IMR-90 (cell line): ENCODE data around the gene WFDC5. TPM values are rescaled to one million over a fixed set of nuclear protein-coding genes. Genes with fewer than 3 reads are reported as not detected.

ENCODE experiments used
- ATAC-seq: fragments of 200-7000 bp; cut with Tn5 transposase; 2 replicates; pipeline ENCODE4 v1.9.1; 2020; ENCODE audit warnings: low read depth, mild to moderate bottlenecking, moderate library complexity
- BruUV-seq: library from RNA; stranded (reverse); fragments of 400-500 nt; replicated peaks from 2 replicates; lab custom pipeline; 2021; lab: Mats Ljungman, UMichigan
- CTCF ChIA-PET: fragments of 300-600 bp; formaldehyde crosslinking; extraction: SDS; loops from one replicate; lab custom pipeline; 2021; ENCODE audit warnings: antibody characterized with exemption; lab: Yijun Ruan, JAX
- POLR2A ChIA-PET: fragments of 300-600 bp; sonication (Branson Sonifier 250); formaldehyde crosslinking; loops from one replicate; lab custom pipeline; 2022; ENCODE audit warnings: antibody characterized with exemption; ENCODE audit not compliant: unreplicated experiment; lab: Charles Lee
- DNase-seq: peaks from one replicate; pipeline ENCODE4 v3.0.0; 2013
- H2AFZ ChIP-seq: replicated peaks from 2 replicates; pipeline ENCODE3; 2013; ENCODE audit warnings: low read length, mild to moderate bottlenecking; ENCODE audit not compliant: poor library complexity
- H2AK5ac ChIP-seq: 2 replicates; pipeline ENCODE4 v1.6.1; 2013; ENCODE audit warnings: low read depth, low read length, inconsistent platforms
- H2AK9ac ChIP-seq: replicated peaks from 2 replicates; pipeline ENCODE3; 2013; ENCODE audit warnings: mild to moderate bottlenecking, low read depth, low read length, moderate library complexity; ENCODE audit not compliant: poor library complexity
- H2BK120ac ChIP-seq: 2 replicates; pipeline ENCODE4 v1.6.1; 2013; ENCODE audit warnings: low read depth, low read length, inconsistent platforms
- H2BK15ac ChIP-seq: 3 replicates; pipeline ENCODE4 v1.6.1; 2013; ENCODE audit warnings: low read depth, low read length, inconsistent platforms
- H2BK20ac ChIP-seq: 2 replicates; pipeline ENCODE4 v1.6.1; 2013; ENCODE audit warnings: low read depth, mild to moderate bottlenecking, inconsistent platforms, low read length, moderate library complexity
- H2BK5ac ChIP-seq: 2 replicates; pipeline ENCODE4 v1.6.1; 2013; ENCODE audit warnings: mild to moderate bottlenecking, low read depth, low read length, inconsistent platforms; ENCODE audit not compliant: poor library complexity, severe bottlenecking
- H3K14ac ChIP-seq: replicated peaks from 2 replicates; pipeline ENCODE4 v1.6.1; 2013; ENCODE audit warnings: low read depth, low read length, inconsistent platforms
- H3K18ac ChIP-seq: 2 replicates; pipeline ENCODE4 v1.6.1; 2013; ENCODE audit warnings: low read depth, low read length, control low read depth
- H3K23ac ChIP-seq: 2 replicates; pipeline ENCODE4 v1.6.1; 2013; ENCODE audit warnings: low read depth, low read length, inconsistent platforms
- H3K27ac ChIP-seq: 2 replicates; pipeline ENCODE4 v1.5.1; 2013; ENCODE audit warnings: mild to moderate bottlenecking, control low read depth, low read length; ENCODE audit not compliant: insufficient read depth
- H3K27me3 ChIP-seq: 2 replicates; pipeline ENCODE4 v1.6.1; 2013; ENCODE audit warnings: low read length; ENCODE audit not compliant: control insufficient read depth, insufficient read depth
- H3K36me3 ChIP-seq: 2 replicates; pipeline ENCODE4 v1.6.1; 2013; ENCODE audit warnings: low read length, mixed read lengths; ENCODE audit not compliant: control insufficient read depth, insufficient read depth
- H3K4ac ChIP-seq: 2 replicates; pipeline ENCODE4 v1.6.1; 2013; ENCODE audit warnings: low read depth, low read length, inconsistent platforms
- H3K4me1 ChIP-seq: 2 replicates; pipeline ENCODE4 v1.6.1; 2013; ENCODE audit warnings: low read length, mixed read lengths; ENCODE audit not compliant: control insufficient read depth, insufficient read depth
- H3K4me2 ChIP-seq: 2 replicates; pipeline ENCODE4 v1.6.1; 2013; ENCODE audit warnings: low read depth, mild to moderate bottlenecking, control low read depth, low read length, moderate library complexity
- H3K4me3 ChIP-seq: 2 replicates; pipeline ENCODE4 v1.5.1; 2013; ENCODE audit warnings: low read depth, mild to moderate bottlenecking, control low read depth, low read length, moderate library complexity; ENCODE audit not compliant: insufficient read depth
- H3K56ac ChIP-seq: 2 replicates; pipeline ENCODE4 v1.6.1; 2013; ENCODE audit warnings: low read length, inconsistent platforms; ENCODE audit not compliant: insufficient read depth; ENCODE audit errors: extremely low read depth
- H3K79me1 ChIP-seq, 2 experiments: 2 replicates each; pipeline ENCODE4 v1.6.1; 2013; ENCODE audit warnings: low read length in 2 of 2, inconsistent platforms in 1 of 2, low read depth in 1 of 2
- H3K9ac ChIP-seq: 2 replicates; pipeline ENCODE4 v1.6.1; 2013; ENCODE audit warnings: low read depth, low read length, control low read depth
- H3K9me1 ChIP-seq: 2 replicates; pipeline ENCODE4 v1.6.1; 2013; ENCODE audit warnings: low read length, inconsistent platforms; ENCODE audit not compliant: insufficient read depth
- H3K9me3 ChIP-seq: 2 replicates; pipeline ENCODE4 v1.6.1; 2013; ENCODE audit warnings: low read length; ENCODE audit not compliant: control insufficient read depth, insufficient read depth
- H4K20me1 ChIP-seq: 2 replicates; pipeline ENCODE4 v1.6.1; 2013; ENCODE audit warnings: low read length, inconsistent platforms; ENCODE audit not compliant: insufficient read depth
- H4K5ac ChIP-seq: 2 replicates; pipeline ENCODE4 v1.6.1; 2013; ENCODE audit warnings: mild to moderate bottlenecking, low read depth, low read length, control low read depth
- H4K8ac ChIP-seq, 2 experiments: 2 replicates each; pipeline ENCODE4 v1.6.1; 2013; ENCODE audit warnings: low read depth in 2 of 2, low read length in 2 of 2, control low read depth in 1 of 2, inconsistent platforms in 1 of 2
- H4K91ac ChIP-seq: 2 replicates; pipeline ENCODE4 v1.6.1; 2013; ENCODE audit warnings: low read depth, low read length, inconsistent platforms; ENCODE audit not compliant: insufficient read depth
- CTCF ChIP-seq: conservative IDR thresholded peaks from 2 replicates; pipeline ENCODE4 v1.5.1; 2012; ENCODE audit warnings: mild to moderate bottlenecking, low read depth, low read length, improper control_type of control experiment
- ELK1 ChIP-seq: fragments of 150-350 bp; IDR thresholded peaks from 2 replicates; pipeline ENCODE4 v1.6.1; 2016; ENCODE audit warnings: low read depth, mild to moderate bottlenecking, low read length, moderate library complexity, borderline replicate concordance
- NFE2L2 ChIP-seq: fragments of 150-350 bp; IDR thresholded peaks from 2 replicates; pipeline ENCODE4 v1.6.1; 2016; ENCODE audit warnings: low read depth, mild to moderate bottlenecking, low read length
- RCOR1 ChIP-seq: IDR thresholded peaks from 2 replicates; pipeline ENCODE4 v1.6.1; 2012; ENCODE audit warnings: mild to moderate bottlenecking, low read length, improper control_type of control experiment; ENCODE audit not compliant: insufficient replicate concordance
- WGBS, 2 experiments: methylation state at CpG; one replicate each; pipeline versions ENCODE4 v1.1.5 to v1.1.7; 2013; ENCODE audit warnings: missing lambda C conversion rate in 2 of 2; ENCODE audit not compliant: insufficient read length in 1 of 2; ENCODE audit errors: extremely low coverage in 2 of 2; 5-methylcytosine and 5-hydroxymethylcytosine counted together
- dilution Hi-C: fragments of 300-500 bp; cut with HindIII; formaldehyde crosslinking; loops from one replicate; pipeline ENCODE4 v1.14.3; 2018; ENCODE audit warnings: low sequenced_read_pairs; ENCODE audit not compliant: unreplicated experiment
- in situ Hi-C: fragments of 300-500 bp; cut with MboI; formaldehyde crosslinking; loops from 3 replicates; pipeline ENCODE4 v1.14.3; 2019; ENCODE audit warnings: low sequenced_read_pairs, inconsistent platforms, mixed read lengths
- intact Hi-C: fragments of 100-400 bp; cut with micrococcal nuclease; formaldehyde crosslinking; loops from 2 replicates; pipeline ENCODE4 v1.10.0; 2022
- polyA plus RNA-seq, 3 experiments: library from polyadenylated mRNA; depleted of rRNA; stranded (reverse); fragments of >200 nt; gene quantifications; 2 replicates each; pipeline ENCODE4 v1.2.3, GENCODE V29; 2012; ENCODE audit warnings: low replicate concordance in 1 of 3
- total RNA-seq: library from RNA; depleted of rRNA; stranded (reverse); fragments of >200 nt; gene quantifications from 2 replicates; pipeline ENCODE4 v1.2.3, GENCODE V29; 2012

WFDC5 gene
- total and polyA plus RNA-seq, 2 of the 4 experiments (the other 2 are of a cell fraction) = not detected

- peak overlapping the region; percentile 83; the same call in 1 of the 2 replicates for H2AK5ac ChIP-seq
- peak overlapping the region; percentile 46; the same call in 1 of the 2 replicates for H3K4ac ChIP-seq
- no peaks in the 10 kb centered on the region for H3K36me3 ChIP-seq
- H4K5ac ChIP-seq = peak overlapping the region; percentile 71; the same call in 1 of the 2 replicates
- H2AK9ac ChIP-seq = no peak overlapping the region
- no peak overlapping the region for H2BK20ac ChIP-seq
- no peaks in the 10 kb centered on the region for H3K27me3 ChIP-seq
- no TSS peak for BruUV-seq
- no peak overlapping the region for H3K4me2 ChIP-seq
- no peak overlapping the region for H3K14ac ChIP-seq
- ATAC-seq (no peak), DNase-seq (no peak)
- no peak overlapping the region for H3K23ac ChIP-seq
- peak overlapping the region in 1 of 2 experiments; percentile 30; a peak in 1 of 4 replicates for H4K8ac ChIP-seq
- no peaks in the 10 kb centered on the region for H4K20me1 ChIP-seq
- H2BK5ac ChIP-seq = peak overlapping the region; percentile 62
- POLR2A ChIA-PET = interaction anchor here (0.6 kb wide), 1 partner anchor 62 kb away, joined by 3 read pairs; no protein-coding TSS in a partner anchor
- no peak overlapping the region for H2AFZ ChIP-seq
- H3K18ac ChIP-seq = peak overlapping the region; percentile 75; the same call in 1 of the 2 replicates
- H2BK120ac ChIP-seq = no peak overlapping the region
- CTCF ChIA-PET = no interaction called here
- TF ChIP-seq ELK1 (no peak), CTCF (no peak), RCOR1 (no peak), NFE2L2 (no peak)
- no peak overlapping the region for H3K4me3 ChIP-seq
- H3K9ac ChIP-seq = no peak overlapping the region
- H3K9me3 ChIP-seq = no peaks in the 10 kb centered on the region
- in situ Hi-C loops = no loop called here
- no CpG with 5 or more reads among the region's 4 CpGs for WGBS, 2 experiments
- dilution Hi-C loops = no loop called here
- H2BK15ac ChIP-seq = peak overlapping the region; percentile 69; the same call in 2 of the 3 replicates
- peaks cover 20% of the 10 kb centered on the region; the same call in 1 of the 2 replicates for H3K4me1 ChIP-seq
- H3K27ac ChIP-seq = no peak overlapping the region
- H3K9me1 ChIP-seq = peaks cover 6% of the 10 kb centered on the region
- peaks cover 18 to 29% of the 10 kb centered on the region in 2 experiments for H3K79me1 ChIP-seq
- peak overlapping the region; percentile 5; the same call in 1 of the 2 replicates for H4K91ac ChIP-seq
- intact Hi-C loops = no loop called here
- H3K56ac ChIP-seq = no peak overlapping the region
Measured at GRCh38 chr20:45067087-45067486, 47.9 kb downstream of the WFDC5 start.
